GM19324 (cell line): Measurements from ENCODE around the gene SLC36A3.
"Not testable (repeated sequence)": the region's sequence is repeated elsewhere in the genome, so short reads cannot be mapped to it uniquely, and the experiment has no call there.

Source experiments
- ATAC-seq: cut with Tn5 transposase; IDR thresholded peaks from one replicate; pipeline ENCODE4 v1.9.1; 2021; ENCODE audit warnings: mild to moderate bottlenecking, moderate library complexity; ENCODE audit not compliant: unreplicated experiment, low FRiP score

The SLC36A3 gene

DNA sequence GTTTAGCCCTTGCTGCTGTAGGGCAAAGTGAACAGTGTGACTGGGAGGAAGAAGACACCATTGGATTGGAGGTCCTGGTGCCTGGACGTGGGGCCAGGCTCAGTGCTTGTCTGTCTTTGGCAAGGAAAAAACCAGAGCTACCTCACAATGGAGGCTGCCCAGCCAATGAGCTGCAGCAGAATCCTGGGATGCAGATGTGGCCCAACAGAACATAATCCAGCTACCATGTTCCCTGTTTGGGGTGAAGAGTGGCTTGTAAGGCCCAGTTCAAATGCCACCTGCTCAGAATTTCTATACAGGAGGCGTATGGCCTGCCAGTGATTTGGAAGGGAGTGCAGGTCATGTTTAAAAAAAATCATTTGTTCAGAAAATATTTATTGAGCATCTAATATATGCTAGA is at the start of gene SLC36A3:
Gene SLC36A3, minus strand, starts transcription at position 101 of the 400 bp plus-strand sequence. CDS start 412 bp downstream, outside the sequence.
- ATAC-seq, result no peak

DNA sequence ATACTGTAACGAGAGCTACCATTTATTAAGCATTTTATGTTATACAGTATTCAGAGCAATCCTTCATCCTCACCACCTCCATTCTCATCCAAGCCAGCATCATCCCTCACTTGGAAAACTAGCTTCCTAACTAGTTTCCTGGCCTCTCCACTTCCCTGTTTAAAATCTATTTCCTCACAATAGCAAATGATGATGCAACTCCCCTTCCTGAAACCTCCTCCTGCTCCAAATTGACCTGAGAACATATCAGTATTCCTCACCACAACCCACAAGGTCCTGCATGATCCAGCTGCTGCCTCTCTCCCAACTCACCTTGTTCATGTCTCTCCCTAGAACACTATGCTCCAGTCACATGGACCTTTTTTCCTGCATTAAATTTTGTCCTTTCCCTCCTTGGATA is 48.1 kb upstream of the SLC36A3 start:
- ATAC-seq, result no peak

DNA sequence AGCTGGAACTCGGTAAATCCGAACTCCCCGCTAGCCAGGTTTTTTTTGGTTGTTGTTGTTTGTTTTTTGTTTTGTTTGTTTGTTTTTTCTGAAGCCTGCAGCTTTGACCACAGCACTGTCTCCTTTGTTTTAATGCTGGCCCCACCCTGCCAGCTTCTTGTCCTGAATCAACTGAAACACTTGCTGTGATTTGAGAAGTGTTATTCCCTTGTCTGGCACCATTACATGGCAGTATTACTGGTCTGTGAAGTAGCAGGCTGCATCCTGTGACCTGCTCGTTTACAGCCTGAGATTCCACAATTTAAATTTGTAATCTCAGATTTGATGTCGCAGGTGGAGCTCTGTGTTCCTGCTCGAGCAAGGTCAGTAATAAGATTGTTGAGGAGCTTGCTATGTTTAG is 45.2 kb upstream of the SLC36A3 start:
- ATAC-seq, result no peak

DNA sequence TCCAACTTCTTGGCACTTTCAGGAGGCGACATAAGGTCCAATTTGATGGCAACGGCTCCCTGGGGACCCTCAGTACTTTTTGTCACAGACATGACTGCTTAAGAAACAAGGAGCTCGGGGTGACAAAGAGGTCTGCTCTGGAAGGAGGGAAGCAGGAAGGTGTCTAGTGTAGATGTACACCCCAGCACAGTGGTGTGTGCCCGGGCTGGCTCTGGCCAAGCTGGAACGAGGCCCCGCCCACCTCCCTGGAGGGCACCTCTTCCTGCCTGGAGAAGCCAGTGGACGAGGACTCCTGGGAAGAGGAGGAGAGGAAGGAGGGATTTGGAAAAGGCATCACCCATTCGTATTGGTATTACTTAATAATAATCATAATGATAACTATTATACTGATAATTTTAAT is 43.8 kb upstream of the SLC36A3 start, which contains the start of gene SLC36A2:
Gene SLC36A2, minus strand, starts transcription at position 191 of the 400 bp plus-strand sequence. Its CDS starts 99 bp downstream, at position 92.
- no peak for ATAC-seq

DNA sequence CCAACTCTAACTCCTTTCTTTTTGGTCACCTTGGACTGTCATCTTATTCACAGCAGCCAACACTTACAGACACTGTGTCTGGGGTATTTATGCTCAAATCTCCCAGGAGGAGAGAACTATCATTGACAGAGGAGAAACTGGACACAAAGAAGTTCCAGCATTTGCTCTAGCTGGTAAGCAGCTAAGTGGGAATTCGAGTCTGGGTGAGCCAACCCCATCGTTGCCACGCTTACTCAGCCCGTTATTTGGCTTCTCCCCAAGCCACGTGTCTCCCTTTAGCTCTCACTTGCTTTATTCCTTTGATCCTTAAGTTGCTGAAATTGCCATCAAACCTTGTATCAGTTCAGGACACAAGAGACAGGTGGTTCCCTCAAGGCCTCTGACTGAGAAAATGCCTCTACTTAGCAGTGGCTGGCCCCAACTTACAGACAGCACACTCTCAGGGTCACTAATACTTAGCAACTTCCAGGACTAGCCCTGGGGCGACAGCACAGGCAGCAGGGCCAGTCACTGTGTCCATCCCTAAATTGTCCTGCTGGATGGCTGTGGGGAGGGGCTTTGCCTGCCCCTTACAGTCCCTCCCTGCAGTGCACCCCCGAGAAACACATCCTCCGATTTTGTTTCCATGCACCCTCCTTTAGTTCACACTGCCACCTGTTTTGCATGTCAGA is 42.4 kb upstream of the SLC36A3 start:
- no peak for ATAC-seq

DNA sequence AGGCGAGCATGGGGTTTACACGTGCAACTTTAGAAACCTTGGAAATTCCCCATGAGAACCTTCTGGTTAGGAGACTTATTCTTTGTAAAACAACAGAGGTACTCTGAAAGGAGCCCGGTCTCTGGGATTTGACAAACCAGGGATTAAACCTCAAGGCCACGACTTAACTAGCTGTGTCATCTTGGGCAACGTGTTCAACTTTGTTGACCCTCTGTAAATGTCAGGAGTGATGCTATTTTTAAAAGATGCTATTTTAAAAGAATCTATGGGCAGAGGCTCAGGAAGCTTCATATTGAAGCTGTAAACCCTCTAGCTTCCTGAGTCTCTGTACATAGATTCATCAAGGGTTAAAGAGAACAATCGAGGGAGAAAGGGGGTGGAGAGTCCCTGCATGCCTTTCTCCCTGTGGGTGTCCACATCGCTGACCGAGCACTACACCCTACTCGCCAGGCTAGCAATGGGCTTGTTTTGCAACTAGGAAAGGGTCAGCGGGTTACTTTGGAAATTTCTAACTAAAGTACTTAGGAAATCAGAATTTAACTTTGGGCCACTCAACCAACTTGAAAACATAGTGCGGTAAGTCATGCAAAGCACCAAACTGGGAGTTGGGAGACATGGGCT is 41.7 kb upstream of the SLC36A3 start:
- no peak for ATAC-seq

DNA sequence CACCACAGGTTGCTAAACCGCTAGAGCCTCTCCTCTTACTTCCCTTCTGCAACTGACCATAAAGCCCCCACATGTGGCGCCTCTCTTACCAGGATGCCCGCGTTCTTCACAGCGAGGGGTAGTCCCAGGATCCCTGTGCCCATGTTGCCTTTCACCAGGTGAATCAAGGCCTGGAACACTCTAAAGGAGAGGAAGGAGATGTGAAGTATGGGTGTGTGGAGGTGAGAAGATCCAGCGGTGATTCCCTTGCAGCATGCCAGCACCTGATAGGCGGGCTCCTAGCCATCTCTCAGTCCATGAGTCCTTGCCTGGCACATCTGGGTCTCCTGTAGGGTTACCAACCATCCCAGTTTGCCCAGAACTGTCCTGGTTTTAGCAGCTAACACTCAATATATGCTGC is 40.5 kb upstream of the SLC36A3 start:
- no peak for ATAC-seq

DNA sequence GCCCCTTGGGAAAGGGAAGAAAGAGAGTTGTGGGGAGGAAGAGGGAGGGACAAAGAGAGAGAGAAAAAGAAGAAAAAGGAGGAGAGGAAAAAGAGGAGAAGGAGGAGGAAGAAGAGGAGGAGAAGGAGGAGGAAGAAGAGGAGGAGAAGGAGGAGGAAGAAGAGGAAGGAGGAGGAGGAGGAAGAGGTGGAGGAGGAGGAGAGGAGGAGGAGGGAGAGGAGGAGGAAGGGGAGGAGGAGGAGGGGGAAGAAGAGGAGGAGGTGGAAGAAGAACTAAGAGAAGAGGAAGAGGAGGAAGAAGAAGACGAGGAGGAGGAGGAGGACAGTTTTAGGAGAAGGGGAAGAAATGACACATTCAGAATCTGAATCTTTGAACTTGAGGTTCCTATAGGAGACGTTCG is 36.4 kb upstream of the SLC36A3 start:
- no peak for ATAC-seq

DNA sequence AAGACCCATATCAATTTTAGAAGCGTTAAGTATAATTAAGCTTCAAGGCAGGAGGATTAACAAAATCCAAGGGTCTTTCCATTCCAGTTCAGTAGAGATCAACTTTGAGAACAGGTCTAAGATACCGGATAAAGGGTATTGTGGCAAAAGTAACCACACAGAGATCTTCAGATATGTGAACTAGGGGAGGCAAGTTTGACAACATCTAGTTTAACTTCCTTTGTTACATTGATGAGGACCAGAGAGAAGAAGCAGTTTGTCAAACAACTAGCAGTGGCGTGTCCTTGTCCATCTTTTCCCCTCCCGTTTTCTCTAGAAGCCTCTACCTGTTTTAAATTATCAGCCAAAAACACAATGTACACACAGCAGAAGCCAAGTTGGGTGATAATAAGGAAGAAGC is 35.2 kb upstream of the SLC36A3 start:
- no peak for ATAC-seq

DNA sequence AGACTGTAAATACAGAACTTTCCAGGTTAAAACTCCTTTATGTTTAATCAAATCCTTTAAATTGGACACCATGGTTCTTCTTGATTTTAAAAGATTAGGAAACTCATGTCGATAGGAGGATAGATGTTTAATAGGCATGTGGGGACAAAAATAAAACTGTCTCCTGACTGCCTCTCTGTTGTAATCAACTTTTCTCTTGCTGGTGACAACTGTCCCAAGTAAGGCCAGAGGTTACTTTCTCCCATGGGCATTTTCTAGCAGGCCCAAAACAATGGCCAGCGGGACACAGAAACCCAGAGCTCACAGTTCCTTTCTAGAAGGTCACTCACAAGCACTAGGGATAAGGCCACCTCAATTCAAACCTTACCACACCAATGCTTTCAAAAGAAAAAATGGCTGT is 29.3 kb upstream of the SLC36A3 start:
- no peak for ATAC-seq

DNA sequence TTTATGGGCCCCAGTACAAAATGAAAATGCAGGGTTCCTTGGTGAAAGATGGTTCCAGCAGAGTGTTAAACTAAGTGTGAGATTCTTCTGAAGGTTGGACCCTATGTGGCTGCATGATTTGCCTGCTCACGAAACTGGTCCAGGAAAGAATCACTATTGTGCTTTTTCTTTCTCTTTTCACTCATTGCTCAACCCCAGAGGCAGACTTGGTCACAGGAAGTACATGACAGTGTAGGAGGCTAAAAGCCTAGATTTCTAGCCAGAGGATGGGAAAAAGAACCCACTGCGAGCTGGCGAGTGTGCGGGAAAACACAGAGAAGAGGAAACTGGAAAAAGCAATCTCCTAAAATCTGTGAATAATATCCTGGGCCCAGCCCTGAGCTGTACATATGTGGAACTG is 25.2 kb upstream of the SLC36A3 start:
- ATAC-seq, result no peak

DNA sequence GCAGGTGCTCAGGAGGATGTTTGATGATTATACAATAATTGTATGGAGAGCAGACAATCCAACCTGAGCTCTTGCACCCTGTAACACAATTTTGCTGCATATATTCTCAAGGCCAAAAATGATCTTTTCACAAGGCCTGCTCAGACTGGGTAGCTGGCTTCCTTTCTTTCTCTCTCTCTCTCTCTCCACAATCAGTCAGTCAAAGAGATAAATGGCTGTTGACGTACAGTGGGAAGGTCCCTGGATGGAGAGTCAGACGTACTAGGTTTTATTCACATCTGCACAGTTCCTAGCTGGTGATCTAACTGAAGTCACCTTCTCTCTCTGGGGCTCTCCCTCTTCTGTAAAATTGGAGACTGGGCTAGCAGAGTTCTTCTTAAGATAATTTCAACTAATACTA is 24.0 kb upstream of the SLC36A3 start:
- no peak for ATAC-seq

DNA sequence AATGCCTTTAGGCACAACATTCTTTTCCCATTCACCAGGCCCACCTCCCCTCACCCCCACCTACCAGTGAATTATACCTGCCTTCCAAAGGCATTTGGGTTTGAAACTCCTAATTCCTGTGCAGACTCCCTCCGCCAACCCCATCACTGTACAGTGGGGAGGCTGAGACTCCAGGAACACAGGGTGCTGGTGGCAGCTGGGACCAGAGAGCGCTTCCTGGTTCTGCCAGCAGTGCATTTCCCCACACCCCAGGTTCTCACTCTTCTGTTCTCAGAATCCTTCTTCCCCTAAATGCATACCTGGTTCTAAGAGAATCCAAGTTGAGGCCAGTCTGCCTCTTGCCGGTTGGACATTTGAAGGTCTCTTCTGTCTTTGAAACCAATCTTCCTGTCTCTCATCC is 22.7 kb upstream of the SLC36A3 start:
- ATAC-seq, result no peak

DNA sequence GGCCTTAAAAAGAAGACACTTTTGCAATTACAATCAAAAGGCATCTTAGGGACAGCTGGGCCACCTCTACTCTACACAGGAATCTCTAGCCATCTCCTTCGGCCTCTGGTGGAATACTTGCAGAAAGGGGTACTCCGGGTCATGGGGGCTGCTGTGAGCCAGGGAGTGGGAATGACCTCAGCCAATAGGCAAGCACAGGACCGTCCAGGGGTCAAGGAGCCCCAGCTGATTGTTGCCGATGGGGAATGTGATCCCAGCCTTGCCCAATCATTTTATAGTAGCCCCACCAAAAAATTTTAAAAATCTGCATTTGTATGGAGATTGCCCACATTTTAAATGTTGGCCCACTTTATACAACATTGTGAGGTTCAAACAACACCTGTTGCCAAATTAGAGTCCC is 16.9 kb upstream of the SLC36A3 start:
- ATAC-seq, result no peak

DNA sequence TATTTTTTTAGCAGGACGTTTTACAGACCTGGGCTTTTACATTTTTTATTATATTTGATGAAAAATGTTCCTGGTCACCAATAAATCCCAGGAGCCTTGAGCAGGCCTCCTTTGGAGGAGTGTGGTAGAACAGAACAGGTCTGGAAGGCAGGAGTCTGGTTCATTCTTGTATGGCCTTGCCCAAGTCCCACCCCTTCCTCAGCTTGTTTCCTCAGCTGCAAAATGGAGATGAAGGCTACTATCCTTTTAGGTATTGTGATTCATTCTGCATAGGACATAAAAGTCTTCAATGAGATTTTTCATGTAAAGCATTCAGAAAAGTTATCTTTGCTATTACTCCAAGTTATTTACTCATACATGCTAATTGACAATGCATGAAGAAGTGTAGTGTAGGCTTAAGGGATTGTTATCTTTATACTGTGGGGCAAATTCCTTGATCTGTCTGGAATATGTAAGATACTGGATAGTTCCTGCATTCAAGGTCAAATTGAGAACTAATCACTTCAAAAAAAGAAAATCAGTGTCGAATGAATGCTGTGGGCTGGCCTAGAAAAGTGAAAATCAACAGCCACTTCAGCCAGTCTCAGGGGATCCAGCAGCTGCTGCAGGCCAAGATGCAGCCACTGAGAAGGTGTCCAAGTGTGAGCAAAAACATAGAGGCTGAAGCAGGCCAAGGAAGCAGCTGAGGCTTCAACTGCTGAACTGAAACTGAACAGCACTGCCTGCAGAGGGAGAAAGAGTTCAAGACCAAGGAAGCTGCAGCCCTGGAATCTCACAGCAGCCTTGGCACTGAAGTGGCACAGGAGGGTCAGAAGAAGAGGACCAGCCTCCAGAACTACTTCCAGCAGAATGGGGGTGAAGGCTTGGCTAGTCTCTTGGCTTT is 15.5 kb upstream of the SLC36A3 start:
- ATAC-seq, result peak; percentile 64

DNA sequence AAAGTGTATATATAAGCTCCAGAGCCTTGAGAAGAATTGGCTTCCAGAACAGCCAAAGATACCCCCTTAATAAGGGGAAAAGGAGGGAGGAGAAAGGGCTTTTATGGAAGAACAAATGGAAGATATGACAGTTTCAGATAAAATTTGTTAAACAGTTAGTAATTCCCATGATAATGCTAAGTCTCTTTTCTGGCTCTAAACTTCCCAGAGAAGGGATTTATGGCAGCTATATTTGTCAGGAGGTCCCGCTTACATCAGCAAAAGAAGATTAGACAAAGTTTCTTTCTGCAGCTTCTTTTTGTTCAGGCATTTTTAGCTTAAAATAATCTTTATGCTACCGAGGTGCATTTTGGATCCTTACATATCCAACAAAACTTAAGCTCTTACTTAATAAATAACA is 14.3 kb upstream of the SLC36A3 start:
- no peak for ATAC-seq

DNA sequence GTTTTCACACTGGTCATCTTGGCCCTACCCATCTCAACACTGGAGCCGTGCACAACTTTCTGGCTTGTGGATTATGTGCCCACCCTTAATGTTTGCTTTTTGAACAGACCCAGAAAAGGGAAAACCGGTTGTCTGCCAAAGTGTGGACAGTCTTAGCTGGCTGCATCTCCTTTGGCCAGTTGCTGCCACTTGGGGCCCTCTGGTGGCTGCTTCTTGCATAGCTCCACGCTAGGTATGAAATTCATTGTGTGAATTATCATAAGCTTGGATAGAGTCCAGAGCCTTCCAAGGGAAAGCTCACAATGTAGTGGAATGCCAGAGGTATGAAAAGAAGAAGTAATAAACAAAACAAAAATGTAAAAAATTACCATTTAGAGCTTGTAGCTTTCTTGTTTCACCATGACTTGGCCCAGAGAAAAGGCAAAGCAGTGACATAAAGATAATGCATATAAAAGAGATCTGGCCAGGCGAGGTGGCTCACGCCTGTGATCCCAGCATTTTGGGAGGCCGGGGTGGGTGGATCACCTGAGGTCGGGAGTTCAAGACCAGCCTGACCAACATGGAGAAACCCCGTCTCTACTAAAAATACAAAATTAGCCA is 12.5 kb upstream of the SLC36A3 start:
- ATAC-seq, result peak; percentile 71

DNA sequence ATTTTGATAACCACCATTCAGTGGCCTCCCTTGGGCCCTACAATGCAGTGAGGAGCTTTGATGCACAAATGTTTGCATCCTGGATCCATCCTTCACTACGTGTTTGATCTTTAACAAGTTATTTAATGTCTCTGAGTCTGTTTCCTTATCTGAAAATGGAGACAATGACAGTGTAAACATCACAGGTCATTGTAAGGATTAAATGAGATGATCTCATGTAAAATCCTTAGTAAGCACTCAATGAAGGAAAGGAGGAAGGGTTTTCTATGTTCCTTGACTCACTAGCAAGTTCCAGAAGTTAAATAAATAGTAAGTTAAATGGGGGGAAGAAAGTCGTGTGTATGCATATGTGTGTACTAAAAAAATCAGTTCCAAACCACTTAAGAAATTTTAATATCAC is 9.8 kb upstream of the SLC36A3 start:
- ATAC-seq, result no peak

DNA sequence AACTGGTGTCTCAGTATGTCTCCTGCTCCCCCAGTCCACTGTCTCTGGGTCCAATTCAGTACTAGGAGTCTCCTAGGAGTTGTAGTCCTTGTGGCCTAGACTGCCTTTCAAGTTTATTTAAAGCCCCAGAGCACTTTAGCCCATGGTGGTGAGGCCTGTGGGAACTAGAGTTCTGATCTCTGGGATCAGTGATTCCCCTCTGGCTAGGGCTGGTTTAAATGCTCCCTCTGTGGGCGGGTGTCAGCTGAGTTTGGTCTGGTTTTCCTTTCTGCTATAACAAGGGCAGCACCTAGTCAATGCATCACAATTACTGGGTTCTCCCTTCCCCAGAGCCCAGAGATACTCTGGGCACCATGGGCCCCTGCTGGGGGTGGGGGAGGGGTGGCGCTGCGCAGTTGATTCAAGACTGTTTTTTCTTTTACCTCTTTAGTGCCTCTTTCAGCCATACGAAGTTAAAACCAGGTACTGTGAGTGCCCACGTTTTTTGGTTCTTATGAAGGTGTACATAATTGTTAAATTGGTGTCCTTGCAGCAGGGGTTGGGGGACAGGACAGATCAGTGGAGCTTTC is 9.3 kb upstream of the SLC36A3 start:
- ATAC-seq, result no peak

DNA sequence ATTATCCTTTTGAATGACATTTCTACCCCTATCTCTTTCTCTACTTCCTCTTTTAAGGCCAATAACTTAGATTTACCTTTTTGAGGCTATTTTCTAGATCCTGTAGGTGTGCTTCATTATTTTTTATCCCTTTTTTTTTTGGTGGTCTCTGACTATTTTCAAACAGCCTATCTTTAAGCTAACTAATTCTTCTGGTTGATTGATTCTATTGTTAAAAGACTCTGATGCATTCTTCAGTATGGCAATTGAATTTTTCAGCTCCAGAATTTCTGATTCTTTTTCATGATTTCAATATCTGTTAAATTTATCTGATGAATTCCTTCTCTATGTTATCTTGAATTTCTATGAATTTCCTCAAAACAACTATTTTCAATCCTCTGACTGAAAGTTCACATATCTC is 7.4 kb upstream of the SLC36A3 start:
- ATAC-seq, result no peak

DNA sequence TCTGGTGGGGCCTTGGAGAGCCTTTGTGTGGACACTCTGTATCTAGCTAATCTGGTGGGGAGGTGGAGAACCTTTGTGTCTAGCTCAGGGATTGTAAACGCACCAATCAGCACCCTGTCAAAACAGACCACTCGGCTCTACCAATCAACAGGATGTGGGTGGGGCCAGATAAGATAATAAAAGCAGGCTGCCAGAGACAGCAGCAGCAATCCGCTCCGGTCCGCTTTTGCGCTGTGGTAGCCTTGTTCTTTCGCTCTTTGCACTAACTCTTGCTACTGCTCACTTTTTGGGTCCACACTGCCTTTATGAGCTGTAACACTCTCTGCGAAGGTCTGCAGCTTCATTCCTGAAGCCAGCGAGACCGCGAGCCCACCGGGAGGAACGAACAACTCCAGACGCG is 6.3 kb upstream of the SLC36A3 start:
- not testable (repeated sequence) for ATAC-seq
